ENCODE measurements around the gene TSPAN14. TPM values are rescaled to one million over a fixed set of nuclear protein-coding genes. Genes with fewer than 3 reads are reported as not detected.

TSPAN14 gene
- total and polyA plus RNA-seq, 2 of the 13 experiments (the other 11 are each of a cell fraction or from before 2014, with no cell fraction given): 24.1 to 80.6 TPM

DNA sequence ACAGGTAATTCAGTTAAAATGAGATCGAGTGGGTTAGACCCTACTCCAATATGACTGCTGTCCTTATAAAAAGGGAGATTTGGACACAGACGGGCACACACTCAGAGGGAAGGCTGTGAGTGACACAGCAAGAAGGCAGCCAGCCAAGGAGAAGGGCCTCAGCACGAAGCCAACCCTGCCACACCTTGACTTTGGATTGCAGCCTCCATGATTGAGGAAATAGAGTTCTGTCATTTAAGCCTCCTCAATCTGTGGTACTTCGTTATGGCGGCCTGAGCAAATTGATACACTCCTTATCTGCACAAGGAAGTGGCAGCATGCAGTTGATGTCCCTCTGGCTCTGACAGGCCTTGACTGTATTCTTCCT lies 127.3 kb downstream of the TSPAN14 start:
- ATAC-seq (no peak), FAIRE-seq (no peak), DNase-seq (ENCODE audit: low spot score) (no peak)
- Histone ChIP-seq H3K4me2 (ENCODE audit: low read depth, low read length) (no peak overlapping the region), H3K27me3 (ENCODE audit: control insufficient read depth in 1 of 2, insufficient read depth in 2 of 2, low read length in 2 of 2) (peaks cover 0 to 27% of the 10 kb centered on the region in 2 experiments; a peak in 4 of 5 replicates), H3K9ac (ENCODE audit: insufficient read depth, low read depth, low read length) (no peak overlapping the region), H3K79me2 (ENCODE audit: insufficient read depth, low read length) (no peaks in the 10 kb centered on the region), H4K20me1 (ENCODE audit: insufficient read depth, low read length) (no peaks in the 10 kb centered on the region), H3K4me3 (replicated peaks in 1 of 3; ENCODE audit: insufficient read depth in 1 of 3, low read depth in 2 of 3, low read length in 3 of 3) (no peak overlapping the region), H3K27ac (ENCODE audit: extremely low read length, insufficient read depth, low read length) (no peak overlapping the region), H2AFZ (ENCODE audit: low read length) (no peak overlapping the region), H3K9me3 (ENCODE audit: low read length) (peaks cover 4% of the 10 kb centered on the region; the same call in 1 of the 2 replicates), H3K4me1 (ENCODE audit: insufficient read depth, low read length) (no peaks in the 10 kb centered on the region), H3K36me3 (replicated peaks in 1 of 2; ENCODE audit: control insufficient read depth in 1 of 2, insufficient read depth in 2 of 2, low read length in 2 of 2) (no peaks in the 10 kb centered on the region)
- ChIA-PET CTCF (ENCODE audit: low intra/inter-chr PET ratio, low total read pairs) (no interaction called here), POLR2A (no interaction called here)
- intact Hi-C loops (cut with micrococcal nuclease; ENCODE audit: unreplicated experiment): no loop called here
- WGBS (ENCODE audit: low lambda C conversion rate): 45% methylated on average over 5 of the region's 5 CpGs
- no TSS peak for BruUV-seq (replicated peaks)
- TF ChIP-seq MED13 (CRISPR knock-in tag; IDR thresholded peaks at IDR 0.05) (no peak), SRSF4 (IDR thresholded peaks at IDR 0.05; ENCODE audit: low read depth, low read length, poor library complexity, severe bottlenecking) (no peak), ZKSCAN5 (CRISPR knock-in tag; IDR thresholded peaks at IDR 0.05) (no peak), DMAP1 (CRISPR knock-in tag; IDR thresholded peaks at IDR 0.05) (no peak), CBX5 (CRISPR knock-in tag; IDR thresholded peaks at IDR 0.05; ENCODE audit: borderline replicate concordance) (no peak), ZNF83 (CRISPR knock-in tag; IDR thresholded peaks at IDR 0.05; ENCODE audit: borderline replicate concordance) (no peak), HNRNPK (IDR thresholded peaks at IDR 0.05; ENCODE audit: low read depth, low read length, poor library complexity, severe bottlenecking) (no peak), ZNF33B (CRISPR knock-in tag; IDR thresholded peaks at IDR 0.05) (no peak), KDM2A (CRISPR knock-in tag; IDR thresholded peaks at IDR 0.05; ENCODE audit: borderline replicate concordance, low read depth) (no peak), MIXL1 (CRISPR knock-in tag; IDR thresholded peaks at IDR 0.05) (no peak), ZNF782 (CRISPR knock-in tag; IDR thresholded peaks at IDR 0.05; ENCODE audit: borderline replicate concordance) (no peak), CEBPB (IDR thresholded peaks at IDR 0.05; ENCODE audit: borderline replicate concordance, low read depth, low read length) (no peak)
- TF ChIP-seq, protein P1, sequence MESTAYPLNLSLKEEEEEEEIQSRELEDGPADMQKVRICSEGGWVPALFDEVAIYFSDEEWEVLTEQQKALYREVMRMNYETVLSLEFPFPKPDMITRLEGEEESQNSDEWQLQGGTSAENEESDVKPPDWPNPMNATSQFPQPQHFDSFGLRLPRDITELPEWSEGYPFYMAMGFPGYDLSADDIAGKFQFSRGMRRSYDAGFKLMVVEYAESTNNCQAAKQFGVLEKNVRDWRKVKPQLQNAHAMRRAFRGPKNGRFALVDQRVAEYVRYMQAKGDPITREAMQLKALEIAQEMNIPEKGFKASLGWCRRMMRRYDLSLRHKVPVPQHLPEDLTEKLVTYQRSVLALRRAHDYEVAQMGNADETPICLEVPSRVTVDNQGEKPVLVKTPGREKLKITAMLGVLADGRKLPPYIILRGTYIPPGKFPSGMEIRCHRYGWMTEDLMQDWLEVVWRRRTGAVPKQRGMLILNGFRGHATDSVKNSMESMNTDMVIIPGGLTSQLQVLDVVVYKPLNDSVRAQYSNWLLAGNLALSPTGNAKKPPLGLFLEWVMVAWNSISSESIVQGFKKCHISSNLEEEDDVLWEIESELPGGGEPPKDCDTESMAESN (CRISPR knock-in tag; conservative IDR thresholded peaks at IDR 0.05): no peak
- TF ChIP-seq, protein P2, sequence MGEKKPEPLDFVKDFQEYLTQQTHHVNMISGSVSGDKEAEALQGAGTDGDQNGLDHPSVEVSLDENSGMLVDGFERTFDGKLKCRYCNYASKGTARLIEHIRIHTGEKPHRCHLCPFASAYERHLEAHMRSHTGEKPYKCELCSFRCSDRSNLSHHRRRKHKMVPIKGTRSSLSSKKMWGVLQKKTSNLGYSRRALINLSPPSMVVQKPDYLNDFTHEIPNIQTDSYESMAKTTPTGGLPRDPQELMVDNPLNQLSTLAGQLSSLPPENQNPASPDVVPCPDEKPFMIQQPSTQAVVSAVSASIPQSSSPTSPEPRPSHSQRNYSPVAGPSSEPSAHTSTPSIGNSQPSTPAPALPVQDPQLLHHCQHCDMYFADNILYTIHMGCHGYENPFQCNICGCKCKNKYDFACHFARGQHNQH (CRISPR knock-in tag; IDR thresholded peaks at IDR 0.05): no peak
- TF ChIP-seq, protein P3, sequence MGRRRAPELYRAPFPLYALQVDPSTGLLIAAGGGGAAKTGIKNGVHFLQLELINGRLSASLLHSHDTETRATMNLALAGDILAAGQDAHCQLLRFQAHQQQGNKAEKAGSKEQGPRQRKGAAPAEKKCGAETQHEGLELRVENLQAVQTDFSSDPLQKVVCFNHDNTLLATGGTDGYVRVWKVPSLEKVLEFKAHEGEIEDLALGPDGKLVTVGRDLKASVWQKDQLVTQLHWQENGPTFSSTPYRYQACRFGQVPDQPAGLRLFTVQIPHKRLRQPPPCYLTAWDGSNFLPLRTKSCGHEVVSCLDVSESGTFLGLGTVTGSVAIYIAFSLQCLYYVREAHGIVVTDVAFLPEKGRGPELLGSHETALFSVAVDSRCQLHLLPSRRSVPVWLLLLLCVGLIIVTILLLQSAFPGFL (CRISPR knock-in tag; IDR thresholded peaks at IDR 0.05): no peak
- in situ Hi-C loops (cut with HindIII; ENCODE audit: extremely low pct_ligation_motif_present, low pct_unique_long_range_greater_than_20kb): no loop called here
